PC-9 (cell line): ENCODE data around the gene SLC7A6. TPM values are rescaled to one million over a fixed set of nuclear protein-coding genes. Genes with fewer than 3 reads are reported as not detected.

ENCODE experiments used
- BruUV-seq: library from RNA; stranded (reverse); fragments of 400-500 nt; replicated peaks from 2 replicates; lab custom pipeline; 2021; lab: Mats Ljungman, UMichigan
- CTCF ChIA-PET: fragments of 300-600 bp; sonication (Branson Sonifier 250); formaldehyde crosslinking; loops from one replicate; lab custom pipeline; 2022; ENCODE audit warnings: antibody characterized with exemption; lab: Charles Lee
- POLR2A ChIA-PET: fragments of 300-600 bp; sonication (Branson Sonifier 250); formaldehyde crosslinking; loops from one replicate; lab custom pipeline; 2022; ENCODE audit warnings: antibody characterized with exemption; ENCODE audit not compliant: unreplicated experiment; lab: Charles Lee
- DNase-seq, 2 experiments: peaks; one replicate each; pipeline versions ENCODE4 v3.0.0 to v3.0.0-alpha.2; 2015 to 2022; ENCODE audit warnings: mixed read lengths in 1 of 2
- H2AFZ ChIP-seq: fragments of 200-600 bp; sonication (generic); 2 replicates; pipeline ENCODE4 v1.8.1; 2017; ENCODE audit warnings: antibody characterized with exemption
- H3F3A ChIP-seq: fragments of 200-600 bp; sonication (generic); 2 replicates; pipeline ENCODE4 v1.8.1; 2017; ENCODE audit warnings: antibody characterized with exemption, mild to moderate bottlenecking, low read depth; ENCODE audit not compliant: insufficient read depth
- H3K27ac ChIP-seq: fragments of 200-600 bp; sonication (generic); 2 replicates; pipeline ENCODE4 v1.6.1; 2016; ENCODE audit warnings: mixed run types
- H3K27me3 ChIP-seq: fragments of 200-600 bp; sonication (generic); 2 replicates; pipeline ENCODE4 v1.6.1; 2016; ENCODE audit warnings: low read depth, mixed run types; ENCODE audit not compliant: insufficient read depth
- H3K36me3 ChIP-seq: fragments of 200-600 bp; sonication (generic); 2 replicates; pipeline ENCODE4 v1.6.1; 2016; ENCODE audit warnings: low read depth, mixed run types
- H3K4me1 ChIP-seq: fragments of 200-600 bp; sonication (generic); replicated peaks from 2 replicates; pipeline ENCODE4 v1.6.1; 2016; ENCODE audit warnings: mixed run types; ENCODE audit not compliant: insufficient read depth
- H3K4me2 ChIP-seq: fragments of 200-600 bp; sonication (generic); 2 replicates; pipeline ENCODE4 v1.6.1; 2017; ENCODE audit warnings: mixed run types
- H3K4me3 ChIP-seq: fragments of 200-600 bp; sonication (generic); 2 replicates; pipeline ENCODE4 v1.6.1; 2016; ENCODE audit warnings: mixed run types
- H3K79me2 ChIP-seq: fragments of 200-600 bp; sonication (generic); 2 replicates; pipeline ENCODE4 v1.6.1; 2017; ENCODE audit warnings: low read depth, mixed run types
- H3K9me2 ChIP-seq: fragments of 200-600 bp; sonication (generic); 2 replicates; pipeline ENCODE4 v1.8.1; 2017; ENCODE audit warnings: mild to moderate bottlenecking; ENCODE audit not compliant: insufficient read depth
- H3K9me3 ChIP-seq: fragments of 200-600 bp; sonication (generic); 2 replicates; pipeline ENCODE4 v1.8.1; 2016; ENCODE audit warnings: low read depth; ENCODE audit not compliant: insufficient read depth
- H4K20me1 ChIP-seq: fragments of 200-600 bp; sonication (generic); 2 replicates; pipeline ENCODE4 v1.8.1; 2017; ENCODE audit not compliant: insufficient read depth
- CTCF ChIP-seq: fragments of 200-600 bp; sonication (generic); conservative IDR thresholded peaks from 2 replicates; pipeline ENCODE4 v1.6.1; 2017; ENCODE audit warnings: mixed run types, antibody characterized with exemption, mild to moderate bottlenecking, moderate library complexity
- EZH2 ChIP-seq: fragments of 200-600 bp; sonication (generic); IDR thresholded peaks from 2 replicates; pipeline ENCODE4 v1.8.0; 2017; ENCODE audit warnings: antibody characterized with exemption, low read depth
- intact Hi-C: fragments of 100-400 bp; cut with micrococcal nuclease; formaldehyde crosslinking; loops from one replicate; pipeline ENCODE4 v1.10.0; 2022; ENCODE audit not compliant: unreplicated experiment
- total RNA-seq: library from RNA; stranded (reverse); gene quantifications from 2 replicates; pipeline ENCODE4 v1.2.3, GENCODE V29; 2021

The SLC7A6 gene
- total RNA-seq, 1 experiment from 2014 or later = 44.7 TPM

DNA sequence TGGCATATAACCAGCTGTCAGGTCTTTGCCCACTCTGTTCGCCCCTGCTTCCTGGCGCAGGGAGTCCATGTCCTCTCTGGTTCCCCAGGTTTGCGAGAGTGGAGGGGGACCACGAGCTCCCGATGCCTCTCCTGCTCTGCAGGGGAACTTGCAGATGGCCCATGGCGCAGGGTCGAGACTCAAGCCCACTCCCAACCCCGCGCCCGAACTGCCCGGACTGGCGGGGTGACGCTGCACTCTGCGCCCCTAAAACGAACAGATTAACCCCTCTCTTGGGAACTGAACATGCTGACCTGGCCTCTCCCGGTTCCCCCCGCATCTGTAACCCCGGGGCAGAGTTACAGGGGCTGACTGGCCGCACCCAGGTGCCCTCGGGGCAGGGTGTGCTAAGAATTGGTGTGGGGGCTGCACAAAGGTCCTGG is 19.8 kb upstream of the SLC7A6 start:
- Histone ChIP-seq H2AFZ (peak overlapping the region; percentile 96), H3K27ac (no peak overlapping the region), H3F3A (0 out of 2 replicates have a peak, but pooled peaks cover 5% of the 10 kb centered on the region), H3K79me2 (peaks cover 14% of the 10 kb centered on the region; the same call in 1 of the 2 replicates), H3K9me2 (no peaks in the 10 kb centered on the region), H3K4me3 (peak overlapping the region; percentile 91), H4K20me1 (no peaks in the 10 kb centered on the region), H3K9me3 (no peaks in the 10 kb centered on the region), H3K4me1 (peaks cover 21% of the 10 kb centered on the region), H3K36me3 (no peaks in the 10 kb centered on the region), H3K27me3 (no peaks in the 10 kb centered on the region), H3K4me2 (peak overlapping the region; percentile 94)
- intact Hi-C loops = no loop called here
- DNase-seq = no peak
- BruUV-seq = no TSS peak
- TF ChIP-seq EZH2 = no peak
- no peak for TF ChIP-seq CTCF
- POLR2A ChIA-PET = interaction anchor here (0.5 to 0.7 kb wide), 2 partner anchors 204 to 387 kb away, joined by 5 to 12 read pairs; partner anchors contain the start of gene SMPD3
- CTCF ChIA-PET = interaction anchor here (0.7 kb wide), 1 partner anchor 552 kb away, joined by 8 read pairs; no protein-coding TSS in a partner anchor

GRCh38 chr16:68244903-68245853 is 19.1 kb upstream of the SLC7A6 start, which contains the start of gene PLA2G15:
PLA2G15 (plus strand) TSS chr16:68245373; CDS start chr16:68245427, 54 bp downstream.
- Histone ChIP-seq H3K36me3 (no peaks in the 10 kb centered on the region), H3K9me3 (no peaks in the 10 kb centered on the region), H3K4me3 (peak within 1 kb of the TSS; percentile 91), H3K79me2 (peaks cover 14% of the 10 kb centered on the region; the same call in 1 of the 2 replicates), H2AFZ (peak within 1 kb of the TSS; percentile 96), H3F3A (0 out of 2 replicates have a peak, but pooled peaks cover 5% of the 10 kb centered on the region), H4K20me1 (no peaks in the 10 kb centered on the region), H3K4me1 (peaks cover 16% of the 10 kb centered on the region), H3K4me2 (peak within 1 kb of the TSS; percentile 94), H3K27me3 (no peaks in the 10 kb centered on the region), H3K27ac (no peak within 1 kb of the TSS), H3K9me2 (no peaks in the 10 kb centered on the region)
- intact Hi-C loops = no loop called here
- ChIA-PET CTCF (interaction anchor here (0.5 to 0.7 kb wide), 2 partner anchors 342 to 551 kb away, joined by 7 to 8 read pairs; no protein-coding TSS in a partner anchor), POLR2A (interaction anchor here (0.5 to 0.9 kb wide), 4 partner anchors 11 to 388 kb away, joined by 3 to 12 read pairs (median 5); partner anchors contain the start of gene SMPD3)
- DNase-seq = peak; percentile 70 to 92
- BruUV-seq = no TSS peak
- TF ChIP-seq EZH2 (no peak), CTCF (no peak)

DNA sequence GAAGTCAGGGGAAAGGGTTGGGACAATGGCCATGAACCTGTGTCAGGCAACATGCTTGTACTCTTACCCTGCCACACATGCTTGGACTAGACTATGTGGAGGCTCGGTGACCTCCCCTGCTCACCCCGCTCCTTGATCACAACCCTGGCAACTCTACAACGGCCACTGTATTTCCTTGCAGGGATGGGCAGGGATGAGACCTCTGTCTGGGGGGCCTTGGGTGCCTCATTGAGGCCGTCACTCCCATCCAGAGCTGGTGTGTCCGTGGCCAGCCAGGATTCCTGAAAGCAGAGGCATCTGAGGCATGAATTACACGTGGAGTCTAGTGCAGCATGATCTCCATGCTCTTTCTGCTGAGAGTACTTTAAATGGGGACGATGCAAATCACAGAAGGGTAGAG is 18.2 kb upstream of the SLC7A6 start:
- TF ChIP-seq EZH2 = no peak
- BruUV-seq = no TSS peak
- no peak overlapping the region for H3K27ac ChIP-seq
- ChIA-PET CTCF (no interaction called here), POLR2A (interaction anchor here (0.9 kb wide), 1 partner anchor 11 kb away, joined by 5 read pairs; no protein-coding TSS in a partner anchor)
- H3K4me2 ChIP-seq = peak overlapping the region; percentile 94
- no peaks in the 10 kb centered on the region for H3K36me3 ChIP-seq
- H3K4me1 ChIP-seq = peaks cover 16% of the 10 kb centered on the region
- H3K9me2 ChIP-seq = no peaks in the 10 kb centered on the region
- H3K4me3 ChIP-seq = peak overlapping the region; percentile 91; the same call in 1 of the 2 replicates
- H3K27me3 ChIP-seq = no peaks in the 10 kb centered on the region
- no peak for DNase-seq
- no peak overlapping the region for H2AFZ ChIP-seq
- intact Hi-C loops = no loop called here
- no peaks in the 10 kb centered on the region for H3K9me3 ChIP-seq
- no peaks in the 10 kb centered on the region for H4K20me1 ChIP-seq
- H3F3A ChIP-seq = 0 out of 2 replicates have a peak, but pooled peaks cover 5% of the 10 kb centered on the region
- peaks cover 14% of the 10 kb centered on the region; the same call in 1 of the 2 replicates for H3K79me2 ChIP-seq
